VCaP (cell line): Measurements from ENCODE around the gene GRK7.

Experiments
- H3K27ac ChIP-seq: fragments of 450-650 bp; 2 replicates; pipeline ENCODE4 v1.5.1; 2017
- CTCF ChIP-seq: fragments of 450-650 bp; conservative IDR thresholded peaks from 2 replicates; pipeline ENCODE4 v1.5.1; 2017; ENCODE audit warnings: mild to moderate bottlenecking, moderate library complexity

Gene GRK7

GRCh38 chr3:141776376-141776775 is 13.2 kb downstream of the GRK7 start:
- TF ChIP-seq CTCF, result no peak
- no peak overlapping the region for H3K27ac ChIP-seq

- TF ChIP-seq CTCF, result no peak
- H3K27ac ChIP-seq, result no peak overlapping the region
Measured at GRCh38 chr3:141776885-141777284, 13.7 kb downstream of the GRK7 start.

GRCh38 chr3:141777957-141778813 is 15.0 kb downstream of the GRK7 start:
- no peak for TF ChIP-seq CTCF
- H3K27ac ChIP-seq, result no peak overlapping the region

GRCh38 chr3:141779667-141780066 is 16.5 kb downstream of the GRK7 start:
- no peak for TF ChIP-seq CTCF
- H3K27ac ChIP-seq, result no peak overlapping the region

GRCh38 chr3:141782386-141782932 is 19.3 kb downstream of the GRK7 start:
- no peak overlapping the region for H3K27ac ChIP-seq
- peak; percentile 62 for TF ChIP-seq CTCF

- TF ChIP-seq CTCF, result no peak
- H3K27ac ChIP-seq, result no peak overlapping the region
Measured at GRCh38 chr3:141783632-141784031, 20.4 kb downstream of the GRK7 start.

- no peak overlapping the region for H3K27ac ChIP-seq
- TF ChIP-seq CTCF, result no peak
Measured at GRCh38 chr3:141784096-141784495, 20.9 kb downstream of the GRK7 start.
